CD14-positive monocyte (primary cell): ENCODE measurements around the gene CSNK1G2. TPM values are rescaled to one million over a fixed set of nuclear protein-coding genes. Genes with fewer than 3 reads are reported as not detected.
A peak's percentile ranks its signal among the peaks of the same experiment; 100 is the strongest.

ENCODE experiments used
- DNase-seq, 3 donors: peaks; one replicate each; pipeline ENCODE4 v3.0.0-alpha.2; 2011 to 2022
- H2AFZ ChIP-seq: 2 replicates; pipeline ENCODE4 v1.6.0; 2012; ENCODE audit warnings: mild to moderate bottlenecking, low read depth, low read length, inconsistent platforms; ENCODE audit not compliant: insufficient read depth, poor library complexity, severe bottlenecking
- H3K27ac ChIP-seq, 2 donors: 1 replicate in 1 of 2; 2 replicates in 1 of 2; pipeline ENCODE4 v1.5.1; 2012 to 2013; ENCODE audit warnings: low read length in 2 of 2, control low read depth in 1 of 2, inconsistent platforms in 1 of 2, low read depth in 1 of 2, mild to moderate bottlenecking in 1 of 2
- H3K27me3 ChIP-seq, 2 donors: one replicate each; pipeline versions ENCODE4 v1.6.0 to v1.6.1; 2011 to 2013; ENCODE audit warnings: low read length in 2 of 2; ENCODE audit not compliant: control insufficient read depth in 2 of 2, insufficient read depth in 2 of 2
- H3K36me3 ChIP-seq, 2 donors: replicated peaks in 1 of 2; 1 replicate in 1 of 2; 2 replicates in 1 of 2; pipeline versions ENCODE4 v1.5.1 to v1.6.1; 2012 to 2013; ENCODE audit warnings: low read length in 2 of 2, control low read depth in 1 of 2, inconsistent platforms in 1 of 2, mild to moderate bottlenecking in 1 of 2; ENCODE audit not compliant: insufficient read depth in 2 of 2, control insufficient read depth in 1 of 2
- H3K4me1 ChIP-seq, 2 donors: 1 replicate in 1 of 2; 2 replicates in 1 of 2; pipeline versions ENCODE4 v1.5.1 to v1.6.1; 2012 to 2013; ENCODE audit warnings: low read length in 2 of 2, control low read depth in 1 of 2, inconsistent platforms in 1 of 2, mild to moderate bottlenecking in 1 of 2, moderate library complexity in 1 of 2; ENCODE audit not compliant: insufficient read depth in 2 of 2, control insufficient read depth in 1 of 2
- H3K4me2 ChIP-seq: replicated peaks from 2 replicates; pipeline ENCODE3; 2012; ENCODE audit warnings: low read length, moderate library complexity, mild to moderate bottlenecking; ENCODE audit not compliant: poor library complexity, severe bottlenecking; ENCODE audit errors: extremely low read depth
- H3K4me3 ChIP-seq, 3 experiments: fragments of 200-600 bp in 1 of 3; sonication (generic) in 1 of 3; replicated peaks in 1 of 3; 1 replicate in 2 of 3; 2 replicates in 1 of 3; pipeline ENCODE4 v1.5.1; 2011 to 2013; ENCODE audit warnings: low read length in 3 of 3, mild to moderate bottlenecking in 3 of 3, control low read depth in 2 of 3, low read depth in 2 of 3, inconsistent platforms in 1 of 3, moderate library complexity in 1 of 3
- H3K79me2 ChIP-seq: 2 replicates; pipeline ENCODE4 v1.6.0; 2012; ENCODE audit warnings: mild to moderate bottlenecking, control low read depth, inconsistent platforms, low read length, moderate library complexity; ENCODE audit not compliant: insufficient read depth
- H3K9ac ChIP-seq: 2 replicates; pipeline ENCODE4 v1.6.0; 2017; ENCODE audit warnings: low read length, mild to moderate bottlenecking; ENCODE audit not compliant: insufficient read depth, poor library complexity, severe bottlenecking
- H3K9me3 ChIP-seq, 2 donors: replicated peaks in 1 of 2; 1 replicate in 1 of 2; 2 replicates in 1 of 2; pipeline versions ENCODE4 v1.5.1 to v1.6.1; 2012 to 2013; ENCODE audit warnings: low read length in 2 of 2, control low read depth in 1 of 2; ENCODE audit not compliant: control insufficient read depth in 1 of 2, insufficient read depth in 1 of 2
- H4K20me1 ChIP-seq: 2 replicates; pipeline ENCODE4 v1.6.0; 2012; ENCODE audit warnings: mild to moderate bottlenecking, low read length, control low read depth, moderate library complexity; ENCODE audit not compliant: insufficient read depth
- H3K27ac Mint-ChIP-seq, 7 donors: one replicate each; pipeline ENCODE4 v1.8.0; 2020; ENCODE audit warnings: mild to moderate bottlenecking in 7 of 7, mixed read lengths in 7 of 7, moderate library complexity in 6 of 7, inconsistent platforms in 2 of 7
- H3K27me3 Mint-ChIP-seq, 3 donors: one replicate each; pipeline ENCODE4 v1.8.0; 2021 to 2022; ENCODE audit warnings: low read depth in 3 of 3, mild to moderate bottlenecking in 3 of 3, mixed read lengths in 3 of 3, moderate library complexity in 3 of 3, inconsistent platforms in 1 of 3
- H3K36me3 Mint-ChIP-seq, 2 donors: one replicate each; pipeline ENCODE4 v1.8.0; 2020; ENCODE audit warnings: mixed read lengths in 2 of 2, inconsistent platforms in 1 of 2, mild to moderate bottlenecking in 1 of 2
- H3K4me1 Mint-ChIP-seq: one replicate; pipeline ENCODE4 v1.8.0; 2020; ENCODE audit warnings: mild to moderate bottlenecking, mixed read lengths
- H3K4me3 Mint-ChIP-seq, 2 donors: one replicate each; pipeline ENCODE4 v1.8.0; 2020; ENCODE audit warnings: mild to moderate bottlenecking in 2 of 2, mixed read lengths in 2 of 2, moderate library complexity in 1 of 2
- H3K9me3 Mint-ChIP-seq, 7 donors: one replicate each; pipeline ENCODE4 v1.8.0; 2020 to 2022; ENCODE audit warnings: mixed read lengths in 7 of 7, mild to moderate bottlenecking in 6 of 7, moderate library complexity in 6 of 7, inconsistent platforms in 2 of 7
- CTCF ChIP-seq: fragments of 200-600 bp; IDR thresholded peaks from one replicate; pipeline ENCODE4 v1.8.0; 2022; ENCODE audit warnings: antibody characterized with exemption, mild to moderate bottlenecking
- WGBS: methylation state at CpG from one replicate; pipeline ENCODE4 v1.1.5; 2013; ENCODE audit warnings: missing lambda C conversion rate; ENCODE audit not compliant: insufficient coverage; 5-methylcytosine and 5-hydroxymethylcytosine counted together
- intact Hi-C, 2 donors: fragments of 100-400 bp; cut with micrococcal nuclease; formaldehyde crosslinking; loops; one replicate each; pipeline versions ENCODE4 v1.15.0 to v1.15.1; 2023
- polyA plus RNA-seq, 3 donors: library from polyadenylated mRNA; depleted of rRNA in 1 of 3; unstranded in 2 of 3; stranded (reverse) in 1 of 3; fragments of 300-500 nt in 2 of 3; fragments of >200 nt in 1 of 3; fragmentation: Illumina TruSeq in 2 of 3; gene quantifications; 1 replicate in 2 of 3; 2 replicates in 1 of 3; pipeline ENCODE4 v1.2.3, GENCODE V29; 2012 to 2021

Gene CSNK1G2
- polyA plus RNA-seq, 3 donors = 10.8 to 215 (median 20.3) TPM

GRCh38 chr19:1922803-1923202 lies 18.2 kb upstream of the CSNK1G2 start:
- no peak for DNase-seq

DNA sequence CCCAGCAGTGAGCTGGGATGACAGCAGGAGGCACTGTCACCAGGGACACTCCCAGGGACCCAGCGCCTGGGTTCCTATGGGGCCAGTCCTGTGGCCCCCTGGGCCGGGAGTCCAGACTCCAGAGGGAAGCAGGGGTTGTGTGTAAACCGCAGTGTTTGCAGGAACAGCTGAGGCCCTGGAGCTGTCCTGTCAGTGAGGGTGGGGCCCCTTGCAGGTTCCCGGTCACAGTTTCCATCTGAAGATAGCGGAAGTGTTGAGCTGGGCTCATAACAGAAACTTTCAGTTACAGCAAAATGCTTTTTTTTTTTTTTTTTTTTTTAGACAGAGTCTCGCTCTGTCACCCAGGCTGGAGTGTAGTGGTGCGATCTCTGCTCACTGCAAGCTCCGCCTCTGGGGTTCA lies 17.7 kb upstream of the CSNK1G2 start:
- H3K36me3 Mint-ChIP-seq = peaks cover 35 to 67% of the 10 kb centered on the region in 2 donors
- no peak overlapping the region for H2AFZ ChIP-seq
- no peaks in the 10 kb centered on the region for H3K9me3 ChIP-seq
- H3K36me3 ChIP-seq = peaks cover 46 to 47% of the 10 kb centered on the region in 2 donors
- no peaks in the 10 kb centered on the region for H3K27me3 Mint-ChIP-seq
- H3K79me2 ChIP-seq = no peaks in the 10 kb centered on the region
- 68% methylated on average over 3 of the region's 8 CpGs for WGBS
- no peaks in the 10 kb centered on the region for H3K27me3 ChIP-seq
- H3K4me1 ChIP-seq = peaks cover 21 to 24% of the 10 kb centered on the region in 2 donors
- H3K27ac Mint-ChIP-seq = peak overlapping the region; percentile 71 to 89 (median 80)
- H3K27ac ChIP-seq = peak overlapping the region; percentile 58 to 64
- H3K9ac ChIP-seq = no peak overlapping the region
- no peaks in the 10 kb centered on the region for H4K20me1 ChIP-seq
- intact Hi-C loops = no loop called here
- no peak overlapping the region for H3K4me3 ChIP-seq
- DNase-seq = peak in 2 of 3 donors; percentile 56 to 63
- H3K9me3 Mint-ChIP-seq = peaks cover 0 to 5% (median 0%) of the 10 kb centered on the region in 7 donors
- H3K4me1 Mint-ChIP-seq = peaks cover 18% of the 10 kb centered on the region
- no peak for TF ChIP-seq CTCF
- peak overlapping the region; percentile 37 for H3K4me2 ChIP-seq
- no peak overlapping the region for H3K4me3 Mint-ChIP-seq

More at GRCh38 chr19:1922803-1923202, 18.2 kb upstream of the CSNK1G2 start:
- Mint-ChIP-seq H3K27ac (peak overlapping the region in 6 of 7 donors; percentile 60 to 89 (median 74)), H3K36me3 (peaks cover 40 to 72% of the 10 kb centered on the region in 2 donors), H3K9me3 (peaks cover 0 to 5% (median 0%) of the 10 kb centered on the region in 7 donors), H3K27me3 (peaks cover 0 to 1% (median 0%) of the 10 kb centered on the region in 3 donors), H3K4me1 (peaks cover 17% of the 10 kb centered on the region), H3K4me3 (no peak overlapping the region)
- TF ChIP-seq CTCF = no peak
- Histone ChIP-seq H3K9ac (no peak overlapping the region), H3K4me3 (no peak overlapping the region), H3K27me3 (no peaks in the 10 kb centered on the region), H3K9me3 (no peaks in the 10 kb centered on the region), H3K36me3 (peaks cover 51 to 52% of the 10 kb centered on the region in 2 donors), H3K4me2 (peak overlapping the region; percentile 37), H3K4me1 (peaks cover 22 to 24% of the 10 kb centered on the region in 2 donors), H3K27ac (peak overlapping the region; percentile 58 to 64), H4K20me1 (no peaks in the 10 kb centered on the region), H3K79me2 (no peaks in the 10 kb centered on the region), H2AFZ (no peak overlapping the region)
- intact Hi-C loops = no loop called here
- 99% methylated on average over 15 of the region's 23 CpGs for WGBS
